Heart left ventricle (tissue), 16 donors: ENCODE data around the gene HTR3C. TPM values are rescaled to one million over a fixed set of nuclear protein-coding genes. Genes with fewer than 3 reads are reported as not detected.
A peak's percentile ranks its signal among the peaks of the same experiment; 100 is the strongest.
"Not testable (repeated sequence)": the region's sequence is repeated elsewhere in the genome, so short reads cannot be mapped to it uniquely, and the experiment has no call there.

Source experiments
- ATAC-seq, 4 donors: fragments of 200-7000 bp; cut with Tn5 transposase; one replicate each; pipeline ENCODE4 v1.9.1; 2020 to 2022; ENCODE audit warnings: moderate library complexity in 4 of 4, mild to moderate bottlenecking in 3 of 4, moderate number of reproducible peaks in 1 of 4
- DNase-seq, 5 donors: peaks; one replicate each; pipeline ENCODE4 v3.0.0-alpha.2; 2020
- H3K27ac ChIP-seq, 12 donors: fragments of 200-600 bp; sonication (generic) in 4 of 12; one replicate each; pipeline versions ENCODE4 v1.5.0 to v1.8.0; 2016 to 2022; ENCODE audit warnings: mild to moderate bottlenecking in 2 of 12
- H3K27me3 ChIP-seq, 9 donors: fragments of 200-600 bp; sonication (generic) in 2 of 9; one replicate each; pipeline versions ENCODE4 v1.5.1 to v1.8.0; 2016 to 2022; ENCODE audit warnings: mild to moderate bottlenecking in 3 of 9
- H3K36me3 ChIP-seq, 9 donors: fragments of 200-600 bp; sonication (generic) in 2 of 9; one replicate each; pipeline versions ENCODE4 v1.5.0 to v1.8.0; 2018 to 2022; ENCODE audit warnings: mild to moderate bottlenecking in 2 of 9
- H3K4me1 ChIP-seq, 12 donors: fragments of 200-600 bp; sonication (generic) in 4 of 12; one replicate each; pipeline versions ENCODE4 v1.5.0 to v1.8.0; 2016 to 2022; ENCODE audit warnings: mild to moderate bottlenecking in 3 of 12
- H3K4me3 ChIP-seq, 12 donors: fragments of 200-600 bp; sonication (generic) in 4 of 12; one replicate each; pipeline versions ENCODE4 v1.5.0 to v1.8.0; 2017 to 2022; ENCODE audit warnings: mild to moderate bottlenecking in 9 of 12, moderate library complexity in 4 of 12
- H3K9me3 ChIP-seq, 12 donors: fragments of 200-600 bp; sonication (generic) in 4 of 12; one replicate each; pipeline versions ENCODE4 v1.5.0 to v1.8.0; 2016 to 2022; ENCODE audit warnings: mild to moderate bottlenecking in 1 of 12
- POLR2A ChIP-seq, 2 donors: fragments of 450-650 bp; IDR thresholded peaks; one replicate each; pipeline ENCODE4 v1.6.1; 2017; ENCODE audit warnings: antibody characterized with exemption in 2 of 2, mild to moderate bottlenecking in 2 of 2, moderate library complexity in 2 of 2
- WGBS, 4 donors: extraction: QIAGEN DNeasy Blood & Tissue Kit in 2 of 4; methylation state at CpG; one replicate each; pipeline versions ENCODE4 v1.1.5 to v1.1.7; 2013 to 2018; 5-methylcytosine and 5-hydroxymethylcytosine counted together
- intact Hi-C, 10 donors: fragments of 100-400 bp; cut with DNase I; formaldehyde crosslinking; loops; one replicate each; pipeline versions ENCODE4 v1.11.1 to v1.14.2; 2022
- polyA plus RNA-seq, 2 donors: library from polyadenylated mRNA; stranded (reverse); fragments of 200-250 nt; gene quantifications; one replicate each; pipeline ENCODE4 v1.2.3, GENCODE V29; 2013
- total RNA-seq, 9 donors: library from RNA; depleted of rRNA in 2 of 9; stranded (reverse); fragments of >200 nt in 2 of 9; fragmentation: NEBNext Ultra II Directional in 3 of 9; extraction: Animal tissue kit (Norgen Biotek cat#: 25700) in 3 of 9; gene quantifications; one replicate each; pipeline versions ENCODE4 v1.1.0 to v1.2.4, GENCODE V29; 2016 to 2023
- TF ChIP-seq, protein P1 (sequence below), 12 donors: fragments of 200-600 bp; sonication (generic) in 4 of 12; IDR thresholded peaks; one replicate each; pipeline versions ENCODE4 v1.5.0 to v1.8.0; 2018 to 2022; ENCODE audit warnings: antibody characterized with exemption in 12 of 12, mild to moderate bottlenecking in 5 of 12
- donor health status: ischemic (EF 13 %, LVEDD 7.1; RV severe dilation, severe dysfunction).
- donor health status: healthy with polysubstance abuse.
- donor health status: DM: no; HTN: yes; CAD: no.
- donor health status: DM: no; HTN: no; CAD: no.
- donor health status: ischemic (EF 25% LVEDD 6.9; RV normal size, moderate dysfunction).
- donor health status: ischemic (EF 25% LVEDD 5.7; RV mildly dilated, moderate dysfunction).
- donor health status: healthy.
- donor health status: DM: yes; HTN: yes; CAD: no.
- donor health status: ischemic (EF 35%, LVEDD 5.7; RV mildly dilated, moderate dysfunction).
- donor health status: nonischemic (EF 11% LVEDD 7.7; RV severe dilation, severe dysfunction).
- donor health status: DM: yes; HTN: yes; CAD: no.
- donor health status: PGD.
- donor health status: ischemic (EF 29% LVEDD 5.4; RV normal size, mild dysfunction).
- donor health status: nonischemic (EF 23%, LVEDD 6.1; RV moderate dilation, normal function).

The HTR3C gene
- total and polyA plus RNA-seq, 11 donors, result not detected

DNA sequence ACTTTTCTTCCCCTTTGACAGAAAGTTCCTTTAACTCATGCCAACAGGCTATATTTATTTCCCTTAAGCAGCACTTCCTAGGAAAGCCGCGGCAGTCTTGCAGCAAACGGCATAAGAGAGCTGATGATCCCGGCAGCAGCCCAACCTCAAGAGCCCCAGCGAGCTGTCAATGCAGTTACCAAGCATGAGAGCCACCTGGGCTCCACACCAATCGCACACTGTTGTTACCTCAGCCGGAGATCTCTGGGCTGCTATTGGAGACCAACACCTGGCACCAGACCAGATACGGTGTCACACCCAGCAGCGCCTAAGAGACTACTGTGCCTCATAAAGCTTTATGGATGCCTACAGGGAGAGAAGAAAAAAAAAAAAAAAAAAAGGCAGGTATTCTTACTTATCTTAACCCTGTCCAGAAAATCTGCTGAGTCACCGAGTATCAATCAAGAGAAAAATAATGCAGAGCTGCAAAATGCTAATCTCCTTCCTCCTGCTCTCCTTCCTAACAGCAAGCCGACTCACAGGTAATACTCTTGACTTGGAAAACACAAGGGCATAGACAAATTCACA lies 46.8 kb upstream of the HTR3C start:
- Histone ChIP-seq H3K4me3 (peak overlapping the region in 9 of 12 donors; percentile 6 to 50 (median 25)), H3K27me3 (no peaks in the 10 kb centered on the region), H3K9me3 (no peaks in the 10 kb centered on the region), H3K4me1 (peaks cover 0 to 74% (median 46%) of the 10 kb centered on the region in 12 donors), H3K36me3 (peaks cover 0 to 35% (median 24%) of the 10 kb centered on the region in 9 donors), H3K27ac (peak overlapping the region in 10 of 12 donors; percentile 17 to 87 (median 36))
- WGBS, 4 donors, result 13 to 23% (median 18%) methylated on average over 11 of the region's 11 CpGs
- ATAC-seq (peak; percentile 56 to 80 (median 74)), DNase-seq (peak; percentile 35 to 84 (median 74))
- intact Hi-C loops, result no loop called here
- TF ChIP-seq POLR2A (IDR thresholded peaks at IDR 0.05), result no peak
- TF ChIP-seq, protein P1, sequence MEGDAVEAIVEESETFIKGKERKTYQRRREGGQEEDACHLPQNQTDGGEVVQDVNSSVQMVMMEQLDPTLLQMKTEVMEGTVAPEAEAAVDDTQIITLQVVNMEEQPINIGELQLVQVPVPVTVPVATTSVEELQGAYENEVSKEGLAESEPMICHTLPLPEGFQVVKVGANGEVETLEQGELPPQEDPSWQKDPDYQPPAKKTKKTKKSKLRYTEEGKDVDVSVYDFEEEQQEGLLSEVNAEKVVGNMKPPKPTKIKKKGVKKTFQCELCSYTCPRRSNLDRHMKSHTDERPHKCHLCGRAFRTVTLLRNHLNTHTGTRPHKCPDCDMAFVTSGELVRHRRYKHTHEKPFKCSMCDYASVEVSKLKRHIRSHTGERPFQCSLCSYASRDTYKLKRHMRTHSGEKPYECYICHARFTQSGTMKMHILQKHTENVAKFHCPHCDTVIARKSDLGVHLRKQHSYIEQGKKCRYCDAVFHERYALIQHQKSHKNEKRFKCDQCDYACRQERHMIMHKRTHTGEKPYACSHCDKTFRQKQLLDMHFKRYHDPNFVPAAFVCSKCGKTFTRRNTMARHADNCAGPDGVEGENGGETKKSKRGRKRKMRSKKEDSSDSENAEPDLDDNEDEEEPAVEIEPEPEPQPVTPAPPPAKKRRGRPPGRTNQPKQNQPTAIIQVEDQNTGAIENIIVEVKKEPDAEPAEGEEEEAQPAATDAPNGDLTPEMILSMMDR (IDR thresholded peaks at IDR 0.05), result no peak

DNA sequence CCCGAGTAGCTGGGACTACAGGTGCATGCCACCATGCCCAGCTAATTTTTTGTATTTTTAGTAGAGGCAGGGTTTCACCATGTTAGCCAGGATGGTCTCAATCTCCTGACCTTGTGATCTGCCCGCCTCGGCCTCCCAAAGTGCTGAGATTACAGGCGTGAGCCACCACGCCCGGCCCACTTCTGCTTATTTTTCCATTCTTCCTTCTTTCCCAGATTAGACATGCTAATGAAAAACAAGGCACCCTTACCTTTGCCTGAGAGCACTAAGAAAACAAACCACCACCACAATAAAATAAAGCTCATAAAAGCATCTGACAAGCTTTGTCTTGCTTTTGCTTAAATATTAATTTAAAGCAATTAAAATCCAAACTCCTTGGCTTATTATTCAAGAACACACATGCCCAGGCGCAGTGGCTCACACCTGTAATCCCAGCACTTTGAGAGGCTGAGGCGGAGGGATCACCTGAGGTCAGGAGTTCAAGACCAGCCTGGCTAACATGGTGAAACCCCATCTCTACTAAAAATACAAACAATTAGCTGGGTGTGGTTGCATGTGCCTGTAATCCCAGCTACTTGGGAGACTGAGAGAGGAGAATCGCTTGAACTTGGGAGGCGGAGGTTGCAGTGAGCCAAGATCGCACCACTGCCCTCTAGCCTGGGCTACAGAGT lies 45.6 kb upstream of the HTR3C start:
- intact Hi-C loops, DNase-seq, ATAC-seq, H3K9me3 ChIP-seq, H3K27me3 ChIP-seq: not testable (repeated sequence)
- peak overlapping the region in 3 of 12 donors; percentile 12 to 87 (median 17) for H3K27ac ChIP-seq
- H3K4me3 ChIP-seq, result peak overlapping the region in 1 of 12 donors; percentile 50
- 82 to 92% (median 89%) methylated on average over 11 of the region's 11 CpGs for WGBS, 4 donors
- H3K36me3 ChIP-seq, result peaks cover 0 to 45% (median 27%) of the 10 kb centered on the region in 9 donors
- H3K4me1 ChIP-seq, result peaks cover 0 to 63% (median 40%) of the 10 kb centered on the region in 12 donors

DNA sequence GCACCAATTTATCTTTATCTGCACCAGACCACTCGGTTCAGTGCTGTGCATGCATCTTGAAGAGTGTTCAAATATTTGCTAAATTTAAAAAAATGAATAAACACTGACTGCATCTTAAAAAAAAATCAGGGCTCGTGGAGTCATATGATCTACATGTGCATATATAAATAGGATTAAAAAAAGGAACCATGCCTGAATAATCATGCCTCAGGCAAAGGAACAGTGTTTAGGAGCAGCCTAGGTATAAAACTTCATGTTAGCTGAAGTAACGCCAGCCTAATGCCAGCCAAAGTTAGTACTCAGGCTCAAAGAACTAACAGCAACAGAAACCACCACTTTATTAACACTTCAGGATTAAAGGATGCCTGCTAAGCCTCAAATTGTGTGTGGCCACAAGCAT lies 44.7 kb upstream of the HTR3C start:
- peaks cover 0 to 52% (median 35%) of the 10 kb centered on the region in 9 donors for H3K36me3 ChIP-seq
- no peak for TF ChIP-seq POLR2A (IDR thresholded peaks at IDR 0.05)
- TF ChIP-seq, protein P1 (IDR thresholded peaks at IDR 0.05), result no peak
- no peaks in the 10 kb centered on the region for H3K27me3 ChIP-seq
- H3K4me1 ChIP-seq, result peaks cover 0 to 61% (median 35%) of the 10 kb centered on the region in 12 donors
- H3K9me3 ChIP-seq, result no peaks in the 10 kb centered on the region
- DNase-seq (no peak), ATAC-seq (no peak)
- H3K4me3 ChIP-seq, result peak overlapping the region in 1 of 12 donors; percentile 6
- peak overlapping the region in 1 of 12 donors; percentile 87 for H3K27ac ChIP-seq
- WGBS, 4 donors, result 44 to 63% (median 60%) methylated on average over 3 of the region's 3 CpGs
- intact Hi-C loops, result no loop called here

DNA sequence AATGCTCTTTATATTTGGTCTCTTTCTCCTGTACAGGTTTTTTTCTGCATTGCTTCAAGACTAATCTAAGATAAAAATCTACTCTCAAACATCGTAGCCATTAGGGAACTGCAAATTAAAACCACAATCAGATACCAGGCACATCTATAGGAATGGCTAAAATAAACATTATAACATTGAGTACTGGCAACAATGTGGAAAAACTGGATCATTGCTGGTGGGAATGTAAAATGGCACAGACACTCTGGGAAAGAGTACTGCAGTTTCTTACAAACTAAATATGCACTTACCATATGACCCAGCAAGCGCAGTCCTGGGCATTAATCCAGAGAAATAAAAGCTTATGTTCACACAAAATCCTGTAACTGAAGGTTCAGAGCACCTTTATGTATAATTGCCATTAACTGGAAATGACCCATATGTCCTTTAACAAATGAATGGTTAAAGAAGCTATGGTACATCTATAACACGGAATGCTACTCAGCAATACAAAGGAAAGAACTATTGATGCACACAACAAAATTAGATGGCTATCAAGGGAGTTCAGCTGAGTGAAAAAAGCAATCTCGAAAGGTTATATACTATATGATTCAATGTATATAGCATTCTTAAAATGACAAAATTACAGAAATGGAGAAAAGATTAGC lies 41.5 kb upstream of the HTR3C start:
- H3K9me3 ChIP-seq, result no peaks in the 10 kb centered on the region
- H3K27ac ChIP-seq, result no peak overlapping the region
- H3K36me3 ChIP-seq, result peaks cover 0 to 56% (median 45%) of the 10 kb centered on the region in 9 donors
- peaks cover 0 to 43% (median 15%) of the 10 kb centered on the region in 12 donors for H3K4me1 ChIP-seq
- TF ChIP-seq, protein P1 (IDR thresholded peaks at IDR 0.05), result no peak
- TF ChIP-seq POLR2A (IDR thresholded peaks at IDR 0.05), result no peak
- DNase-seq, result no peak
- intact Hi-C loops, result loop anchor here in 2 of 10 donors (10.0 kb wide), 2 partner anchors 123 to 233 kb away; partner anchors contain the start of genes ALG3 (in 2 of the 2), EEF1AKMT4 (in 2 of the 2) and EIF2B5 (in 1 of the 2)
- no peak for ATAC-seq
- H3K4me3 ChIP-seq, result no peak overlapping the region
- no peaks in the 10 kb centered on the region for H3K27me3 ChIP-seq
- WGBS, 4 donors, result 58 to 95% (median 92%) methylated on average over 4 of the region's 4 CpGs
